HG03354 (cell line): ENCODE measurements around the gene SPOCK3.

Source experiments
- ATAC-seq: cut with Tn5 transposase; IDR thresholded peaks from one replicate; pipeline ENCODE4 v1.9.1; 2021; ENCODE audit warnings: mild to moderate bottlenecking; ENCODE audit not compliant: unreplicated experiment, poor library complexity, severe bottlenecking

Gene SPOCK3

DNA sequence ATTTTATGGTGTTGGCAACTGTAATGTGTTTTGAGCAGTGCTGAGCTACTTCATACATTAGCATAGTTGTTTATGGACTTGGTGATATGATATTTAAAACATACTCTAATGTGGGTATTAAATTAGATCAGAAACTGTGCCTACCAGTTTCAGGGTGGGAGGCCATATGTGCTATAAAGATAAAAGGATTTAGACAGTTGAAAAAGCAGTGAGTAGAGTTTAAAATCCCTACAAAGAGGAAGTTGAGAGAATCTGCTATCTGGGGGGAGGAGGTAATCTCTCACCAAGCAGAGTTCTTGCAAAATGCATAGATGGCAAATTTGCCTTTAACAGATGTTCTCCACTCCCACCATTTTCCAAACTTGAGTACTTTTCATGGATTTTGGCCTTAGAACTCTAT, 154.5 kb downstream of the SPOCK3 start:
- ATAC-seq = no peak

DNA sequence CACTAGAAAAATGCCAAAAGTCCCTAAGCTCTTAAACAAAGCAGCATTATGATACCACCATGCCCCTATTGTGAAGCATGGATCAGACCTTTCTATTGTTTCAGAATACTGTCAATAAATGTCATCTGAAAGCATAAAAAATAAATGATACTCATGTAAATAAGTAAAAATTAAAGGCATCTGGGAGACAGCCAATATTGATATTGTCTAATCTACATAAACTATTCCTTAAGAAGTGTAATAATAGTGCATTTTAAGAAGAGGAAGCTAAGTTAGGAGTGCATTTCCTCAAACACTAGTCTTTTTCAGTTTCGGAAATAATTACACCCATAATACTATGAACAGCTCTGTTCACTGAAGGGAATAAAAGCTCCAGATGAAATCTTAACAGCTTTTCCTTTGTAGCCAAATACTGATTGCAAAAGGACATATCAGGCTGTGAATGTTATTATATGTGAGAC, 181.6 kb downstream of the SPOCK3 start:
- no peak for ATAC-seq

DNA sequence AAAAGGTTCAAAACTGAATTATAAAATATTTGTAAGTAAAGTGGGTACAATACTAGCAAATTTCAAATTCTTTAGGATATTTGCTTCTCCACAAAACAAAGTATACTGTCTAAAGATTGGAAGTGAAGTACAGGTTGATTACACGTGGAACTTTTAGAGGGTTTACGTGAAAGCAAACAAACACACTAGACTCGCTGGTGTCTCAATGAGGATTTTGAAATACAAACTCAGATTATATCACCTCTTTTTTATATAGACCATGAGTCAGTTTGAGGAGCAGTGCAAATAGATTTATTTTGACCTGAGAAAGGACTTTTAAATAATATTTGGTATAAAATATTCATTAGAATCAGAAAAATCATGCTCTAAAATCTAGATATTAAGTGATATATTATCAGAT, 185.0 kb downstream of the SPOCK3 start:
- ATAC-seq = no peak

DNA sequence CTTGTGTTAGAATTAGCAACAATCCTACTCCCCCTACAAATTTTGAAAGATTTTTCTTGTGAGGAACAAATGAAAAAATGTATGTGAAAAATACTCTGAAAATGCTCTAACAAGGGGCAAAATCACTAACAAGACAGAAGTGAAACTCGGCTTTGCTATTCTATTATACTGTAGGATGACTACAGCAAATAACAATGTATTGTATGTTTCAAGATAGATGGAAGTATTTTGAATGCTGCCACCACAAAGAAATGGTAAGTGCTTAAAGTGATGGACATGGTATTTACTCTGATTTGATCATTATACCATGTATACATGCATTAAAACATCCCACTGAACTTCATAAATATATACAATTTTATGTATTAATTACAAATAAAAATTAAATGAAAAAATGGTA, 192.8 kb downstream of the SPOCK3 start:
- no peak for ATAC-seq

DNA sequence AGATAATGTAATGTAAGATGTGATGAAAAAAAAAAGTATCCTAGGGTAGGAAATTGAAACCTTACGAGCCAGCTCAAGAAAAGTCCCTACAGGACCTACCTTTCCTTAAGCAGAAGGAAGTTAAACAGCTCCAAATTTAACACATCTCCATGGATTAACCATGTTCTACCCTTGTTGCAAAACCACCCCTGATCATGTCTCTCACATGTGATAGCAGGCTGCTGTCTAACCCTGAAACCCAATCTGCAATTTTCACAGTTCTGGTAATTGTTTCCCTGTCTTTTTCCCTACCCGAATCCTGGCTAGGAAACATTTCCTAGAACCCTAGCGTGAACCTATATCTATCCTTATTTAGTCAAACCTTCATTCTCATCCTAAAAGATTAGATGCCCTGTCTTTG, 198.9 kb downstream of the SPOCK3 start:
- no peak for ATAC-seq

DNA sequence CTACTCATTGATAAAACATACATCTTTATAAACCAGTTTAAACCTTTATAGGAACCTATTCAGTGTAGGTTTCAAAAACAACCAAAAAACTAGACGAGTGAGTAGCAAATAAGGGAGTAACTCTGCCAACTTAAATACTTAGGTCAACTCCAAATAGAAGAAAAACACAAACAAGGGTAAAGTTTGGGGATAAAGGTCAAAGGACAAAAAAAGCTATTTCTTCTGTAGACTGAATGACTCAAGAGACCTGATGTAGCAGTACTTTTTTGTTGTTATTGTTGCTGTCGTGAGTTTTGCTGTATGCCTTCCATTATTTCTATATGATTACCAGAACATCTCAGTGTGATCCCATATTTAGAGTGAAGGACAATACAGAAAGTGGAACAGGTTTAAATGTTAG, 199.3 kb downstream of the SPOCK3 start:
- no peak for ATAC-seq

DNA sequence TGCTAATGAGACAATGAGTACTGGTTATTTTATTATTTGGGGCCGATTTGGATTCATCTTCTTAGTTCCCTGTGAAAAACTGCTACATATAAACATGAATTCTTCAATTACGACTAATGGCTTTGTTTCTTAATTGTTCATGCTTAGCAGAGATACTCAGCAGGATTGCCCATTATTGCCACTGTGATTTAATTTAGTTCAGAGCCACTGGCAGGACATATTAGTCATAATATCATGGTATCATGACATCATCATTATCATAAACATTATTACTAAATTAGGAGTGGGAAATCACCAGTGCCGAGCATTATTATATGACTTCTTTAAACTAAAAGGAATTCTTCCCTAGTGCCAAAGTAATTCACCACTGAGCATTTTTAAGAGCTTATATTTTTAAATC, 201.4 kb downstream of the SPOCK3 start:
- no peak for ATAC-seq

DNA sequence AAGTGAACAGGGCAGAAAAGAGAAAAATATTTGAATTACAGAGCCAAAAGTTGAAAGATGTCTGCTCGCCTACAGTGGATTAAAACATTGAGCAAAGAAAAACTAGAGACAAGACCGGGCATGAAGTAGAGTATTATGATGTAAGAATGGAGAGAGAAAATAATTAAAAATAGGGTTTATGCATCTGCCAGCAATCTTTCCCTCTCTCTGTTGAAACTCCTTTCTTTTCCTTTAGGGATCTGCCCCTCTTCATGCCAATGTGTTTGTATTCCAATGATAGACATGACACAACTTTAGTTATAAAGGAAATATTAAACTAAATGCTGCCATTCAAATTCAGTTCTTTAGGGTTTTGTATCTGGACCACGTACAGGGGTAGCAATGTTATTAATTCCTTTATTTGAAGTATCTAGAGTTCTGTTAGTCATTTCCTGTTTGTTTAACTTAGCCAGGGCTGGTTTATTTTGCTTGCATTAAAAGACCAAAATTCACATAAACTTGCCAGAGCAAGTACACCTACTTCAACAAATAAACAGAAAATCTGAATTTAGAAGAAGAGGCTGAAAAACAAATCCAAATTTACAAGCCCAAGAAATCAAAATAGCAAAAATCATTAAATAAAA, 202.6 kb downstream of the SPOCK3 start:
- no peak for ATAC-seq

DNA sequence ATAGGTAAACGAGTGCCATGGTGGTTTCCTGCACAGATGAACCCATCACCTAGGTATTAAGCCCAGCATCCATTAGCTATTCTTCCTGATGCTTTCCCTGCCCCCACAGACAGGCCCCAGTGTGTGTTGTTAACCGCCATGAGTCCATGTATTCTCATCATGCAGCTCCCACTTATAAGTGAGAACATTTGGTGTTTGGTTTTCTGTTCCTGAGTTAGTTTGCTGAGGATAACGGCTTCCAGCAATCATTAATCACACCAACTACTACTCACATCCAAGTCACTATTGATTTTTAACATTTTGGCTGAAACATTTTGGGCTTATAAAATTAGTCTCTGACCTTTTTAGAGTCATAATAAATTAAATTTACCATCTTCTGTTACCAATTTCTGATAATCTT, 205.3 kb downstream of the SPOCK3 start:
- ATAC-seq = no peak

DNA sequence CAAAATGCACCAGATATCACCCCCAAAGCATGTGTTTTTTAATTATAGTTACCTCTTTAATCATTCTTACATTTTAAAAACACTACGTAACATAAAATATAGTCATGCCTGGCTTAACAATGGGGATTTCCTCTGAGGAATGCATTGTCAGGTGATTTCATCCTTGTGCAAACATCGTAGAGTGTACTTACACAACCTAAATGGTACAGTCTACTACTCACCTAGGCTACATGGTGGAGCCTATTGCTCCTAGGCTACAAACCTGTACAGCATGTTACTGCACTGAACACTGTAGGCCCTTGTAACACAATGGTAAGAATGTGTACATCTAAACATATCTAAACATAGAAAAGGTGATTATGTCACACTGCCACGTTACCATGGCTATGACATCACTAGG, 208.6 kb downstream of the SPOCK3 start:
- no peak for ATAC-seq

DNA sequence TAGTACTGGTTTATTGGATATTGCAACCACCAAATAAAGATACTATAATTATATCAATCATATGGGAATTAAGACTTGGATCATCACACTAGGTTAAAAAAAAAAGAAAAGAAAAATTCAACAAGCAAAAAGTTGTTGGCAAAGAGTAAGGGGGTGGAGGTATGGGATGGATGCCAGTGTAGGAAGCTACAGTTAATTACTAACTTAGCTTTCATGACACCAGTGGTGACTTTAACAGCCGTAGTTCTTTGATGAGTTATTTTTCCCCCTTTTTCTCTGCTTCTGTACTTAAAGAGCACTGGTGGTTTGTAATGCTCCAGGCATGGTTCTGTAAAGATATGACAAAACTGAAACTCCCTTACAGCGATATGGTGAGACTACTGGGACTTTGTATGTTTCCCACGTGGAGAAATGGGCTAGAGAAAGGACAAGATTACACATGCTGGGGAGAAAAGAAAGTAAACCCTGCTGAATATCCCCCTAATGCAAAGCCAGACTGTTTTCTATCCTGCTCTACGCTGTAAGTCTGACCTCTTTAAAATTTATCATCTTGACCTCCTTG, 210.8 kb downstream of the SPOCK3 start:
- ATAC-seq = no peak

DNA sequence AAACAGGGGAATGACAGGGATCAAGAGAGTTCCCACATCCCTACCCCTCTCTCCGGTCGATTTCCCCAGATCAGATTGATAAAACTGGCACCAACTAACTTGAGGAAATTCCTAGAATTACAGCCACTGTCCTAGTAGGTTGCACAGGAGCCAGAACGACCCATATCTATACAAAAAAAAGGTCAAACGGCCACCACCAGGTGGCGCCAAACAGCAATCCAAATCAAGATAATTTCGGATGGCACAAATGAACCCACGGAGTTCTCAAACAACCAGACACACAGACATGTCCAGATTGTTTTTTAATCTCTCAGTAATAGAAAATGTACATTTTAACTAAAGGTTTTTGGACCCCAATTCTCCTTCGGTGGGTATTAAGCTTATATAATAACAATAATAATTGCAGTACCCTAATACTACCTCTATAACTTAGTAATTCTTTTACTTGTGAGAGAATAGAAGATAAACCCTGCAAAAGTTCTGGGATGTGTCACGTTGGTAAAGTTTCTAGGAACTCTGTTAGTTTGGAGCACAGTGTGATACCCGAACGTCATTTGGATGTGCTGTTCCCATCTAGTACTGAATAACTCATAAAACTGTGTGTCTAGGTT, 212.6 kb downstream of the SPOCK3 start:
- peak; percentile 81 for ATAC-seq

DNA sequence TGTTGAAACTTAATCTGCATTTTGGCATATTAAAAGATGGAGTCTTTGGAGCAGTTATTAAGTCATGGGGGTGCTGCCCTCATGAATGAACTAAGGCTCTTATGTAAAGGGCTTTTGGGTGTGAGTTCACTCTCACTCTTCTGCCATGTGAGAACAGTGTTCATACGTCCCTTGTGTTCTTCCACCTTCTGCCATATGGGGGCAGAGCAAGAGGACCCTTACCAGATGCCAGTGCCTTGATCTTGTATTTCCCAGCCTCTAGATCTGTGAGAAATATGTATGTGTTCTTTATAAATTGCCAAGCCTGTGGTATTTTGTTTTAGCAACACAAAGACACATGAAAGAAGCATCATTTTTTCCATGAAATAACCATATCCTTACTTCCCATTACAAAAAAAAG, 213.9 kb downstream of the SPOCK3 start:
- ATAC-seq = peak; percentile 51

DNA sequence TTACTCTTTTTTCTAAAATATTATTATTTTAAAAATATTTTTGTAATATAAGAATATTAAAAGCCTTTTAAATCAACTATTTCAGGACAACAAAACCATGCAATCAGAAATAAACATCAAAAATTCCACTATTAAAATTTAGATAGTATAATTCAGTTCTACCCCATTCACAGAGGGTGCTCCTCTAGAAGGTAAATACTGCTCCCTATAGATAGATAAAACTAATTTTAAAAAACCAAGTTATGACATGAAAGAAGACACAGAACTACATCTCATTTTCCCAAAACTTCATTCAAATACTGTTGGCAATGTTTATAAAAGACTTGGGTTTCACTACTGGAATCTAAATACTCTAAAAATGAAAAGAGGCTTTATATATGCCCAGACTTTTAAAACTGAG, 219.3 kb downstream of the SPOCK3 start:
- no peak for ATAC-seq

DNA sequence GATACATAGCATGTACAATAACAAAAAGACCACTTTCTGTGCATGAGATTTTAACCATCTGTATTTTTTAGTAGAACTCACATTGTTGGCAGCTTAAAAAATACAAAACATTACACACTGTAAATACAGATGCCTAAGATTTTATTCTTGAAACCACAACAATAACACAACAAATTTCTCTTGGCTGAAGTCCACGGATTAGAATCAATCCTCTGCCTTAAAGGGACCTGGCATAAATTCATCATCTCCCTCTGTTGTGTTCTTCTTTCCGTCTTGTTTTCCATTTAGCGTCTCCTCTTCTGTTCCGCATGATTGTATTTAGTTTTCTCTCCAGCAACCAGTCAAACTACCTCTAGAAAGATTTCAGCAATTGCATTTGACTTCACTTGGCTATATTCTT, 231.0 kb downstream of the SPOCK3 start:
- ATAC-seq = no peak

DNA sequence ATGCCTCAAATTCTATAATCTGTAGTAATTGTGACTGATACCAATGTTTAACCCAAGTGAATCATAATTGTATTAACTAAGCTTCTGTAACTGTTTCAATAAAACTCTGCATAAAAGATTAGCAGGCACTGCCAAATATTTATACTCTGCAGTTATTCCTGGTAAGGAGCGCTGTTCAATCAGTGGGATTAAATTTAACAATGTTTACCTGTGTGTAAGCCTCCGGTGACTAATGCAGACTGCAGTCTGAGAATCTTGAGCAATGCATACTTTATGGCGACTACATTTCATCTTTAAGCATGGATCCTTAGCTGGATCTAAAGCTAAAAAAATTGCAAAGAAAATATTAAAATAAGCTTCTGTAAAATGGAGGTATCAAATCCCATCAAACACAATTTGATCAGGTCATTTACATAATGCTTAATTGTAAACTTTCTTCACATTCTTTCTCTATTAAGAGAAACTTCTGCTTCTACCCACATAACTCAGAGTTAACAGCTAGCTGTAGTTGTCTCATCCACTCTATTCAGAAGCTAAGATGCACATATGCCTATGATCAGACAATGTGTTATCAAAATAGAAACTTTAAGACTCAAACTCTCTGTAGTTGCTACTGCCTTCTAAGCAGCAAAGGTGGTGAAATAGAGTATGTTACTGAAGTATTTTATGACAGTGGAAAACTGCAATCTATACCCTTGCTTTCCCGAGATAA, 234.0 kb downstream of the SPOCK3 start:
- no peak for ATAC-seq

DNA sequence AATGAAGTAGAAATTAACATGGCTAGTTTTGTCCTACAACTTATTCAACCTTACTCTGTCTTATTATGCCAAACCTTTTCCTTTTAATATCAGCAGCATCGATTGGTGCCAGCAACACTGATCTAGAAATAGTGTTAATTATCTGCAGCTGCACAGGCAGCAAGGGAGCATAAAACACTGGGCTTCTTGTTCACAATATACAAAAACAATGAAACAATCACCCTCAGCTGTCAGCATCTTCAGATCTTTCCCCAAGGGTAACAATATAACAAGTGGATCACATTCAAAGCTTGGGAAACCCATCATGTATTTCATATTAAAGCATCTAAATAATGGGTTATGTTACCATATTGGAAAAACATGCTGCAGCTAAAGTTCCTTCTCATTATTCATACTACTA, 238.1 kb downstream of the SPOCK3 start:
- no peak for ATAC-seq

DNA sequence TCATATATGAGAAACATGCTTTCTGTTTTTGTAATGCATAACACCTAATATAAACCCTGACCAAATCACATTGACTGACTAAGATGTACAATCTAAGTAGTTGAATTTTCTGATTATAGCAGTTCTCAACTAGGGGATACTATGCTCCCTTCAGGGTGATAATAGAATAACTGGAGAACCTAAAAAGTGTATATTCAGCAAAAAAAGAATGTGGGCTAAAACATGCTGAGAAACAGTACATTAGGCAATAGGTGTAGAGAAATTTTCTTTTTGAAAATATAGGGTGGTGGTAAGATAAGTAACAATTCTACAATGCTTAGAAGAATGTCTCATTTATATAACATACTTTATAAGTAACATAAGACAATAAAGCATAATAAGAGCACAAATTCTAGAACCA, 239.6 kb downstream of the SPOCK3 start:
- no peak for ATAC-seq

DNA sequence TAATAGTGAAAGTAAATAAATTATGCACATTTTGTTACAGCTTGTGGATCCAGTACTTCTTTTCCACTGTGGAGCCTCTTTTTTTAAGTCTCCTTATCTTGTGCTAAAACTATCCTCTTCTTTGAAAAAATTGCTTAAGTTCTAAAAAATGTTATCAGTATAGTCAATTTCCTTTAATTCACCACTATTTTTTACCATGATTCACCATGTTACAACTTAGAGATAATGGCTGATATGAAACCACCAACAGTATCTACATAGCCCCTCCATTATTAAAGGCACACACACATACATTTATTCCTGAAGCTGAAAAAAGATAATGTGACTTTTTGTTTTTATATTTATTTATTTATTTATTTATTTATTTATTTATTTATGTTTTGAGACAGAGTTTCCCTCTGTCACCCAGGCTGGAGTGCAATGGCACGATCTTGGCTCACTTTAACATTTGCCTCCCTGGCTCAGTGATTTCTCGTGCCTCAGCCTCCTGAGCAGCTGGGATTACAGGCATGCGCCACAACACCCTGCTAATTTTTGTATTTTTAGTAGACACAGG, 243.2 kb downstream of the SPOCK3 start:
- ATAC-seq = no peak

DNA sequence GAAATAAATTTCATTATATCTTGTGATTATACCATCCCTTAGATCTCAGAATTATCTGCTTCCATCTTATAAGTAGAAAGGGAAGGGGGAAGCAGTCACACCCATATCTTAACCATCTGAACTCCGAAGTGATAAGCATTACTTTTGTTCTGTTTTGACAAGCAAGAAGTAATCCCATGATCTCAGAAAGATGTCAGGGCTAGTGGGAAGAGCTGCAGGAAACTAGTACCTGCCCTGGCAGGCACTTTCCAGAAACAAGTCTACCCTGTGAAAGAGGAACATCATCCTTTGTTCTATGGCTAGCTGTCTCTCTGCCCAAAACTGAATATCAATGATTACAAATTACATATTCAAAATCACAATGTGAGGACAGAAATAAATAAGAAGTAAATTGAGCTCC, 244.4 kb downstream of the SPOCK3 start:
- no peak for ATAC-seq

DNA sequence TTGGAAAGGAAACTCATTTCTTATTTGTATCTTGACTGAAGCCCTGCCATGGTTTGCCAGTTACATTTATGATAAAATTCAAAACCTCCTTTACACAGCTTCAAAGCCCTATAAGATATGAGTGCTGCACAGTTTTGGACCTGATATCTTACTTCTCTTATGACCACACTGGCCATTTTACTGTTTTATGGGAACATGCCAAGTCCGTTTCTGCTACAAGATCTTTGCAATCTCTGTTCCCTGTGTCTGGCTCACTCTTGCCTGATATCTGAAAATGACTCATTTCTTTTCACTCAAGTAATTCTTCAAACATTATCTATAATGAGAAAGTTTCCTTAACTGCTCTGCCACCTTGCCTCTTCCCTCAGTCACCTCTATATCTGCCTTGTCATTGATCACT, 247.3 kb downstream of the SPOCK3 start:
- ATAC-seq = no peak
